ENCODE data around the gene RHOF. TPM values are rescaled to one million over a fixed set of nuclear protein-coding genes. Genes with fewer than 3 reads are reported as not detected.

The RHOF gene, protein sequence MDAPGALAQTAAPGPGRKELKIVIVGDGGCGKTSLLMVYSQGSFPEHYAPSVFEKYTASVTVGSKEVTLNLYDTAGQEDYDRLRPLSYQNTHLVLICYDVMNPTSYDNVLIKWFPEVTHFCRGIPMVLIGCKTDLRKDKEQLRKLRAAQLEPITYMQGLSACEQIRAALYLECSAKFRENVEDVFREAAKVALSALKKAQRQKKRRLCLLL
- total RNA-seq (2016; rRNA removed; fragmentation: Illumina TruSeq; extraction: Trizol) (11.0 and 14.6 TPM in 2 replicates), polyA plus RNA-seq (2011; rRNA removed) (31.3 and 32.2 TPM in 2 replicates), polyA minus RNA-seq (2011; rRNA and poly(A)+ RNA removed; ENCODE audit: low replicate concordance) (46.1 and 174 TPM in 2 replicates), Bru-seq, nascent RNA (percentile 56 among the genes with signal in this experiment), BruChase-seq, experiment 1, labeled RNA remaining after a 6-hour chase (percentile 68 among the genes with signal in this experiment), BruChase-seq, experiment 2, labeled RNA remaining after a 2-hour chase (percentile 62 among the genes with signal in this experiment)
- total RNA-seq (2016; cell fraction: cytosol; rRNA removed; fragmentation: Illumina TruSeq; extraction: Trizol; ENCODE audit: low read depth) = 10.8 and 12.5 TPM in 2 replicates
- 9.8 and 14.8 TPM in 2 replicates for total RNA-seq (2016; cell fraction: insoluble cytoplasmic fraction; rRNA removed; fragmentation: Illumina TruSeq; extraction: Trizol)
- 18.2 and 24.9 TPM in 2 replicates for total RNA-seq (2016; cell fraction: membrane; rRNA removed; fragmentation: Illumina TruSeq; extraction: Trizol)
- 14.1 and 17.3 TPM in 2 replicates for total RNA-seq (2016; cell fraction: nucleus; rRNA removed; fragmentation: Illumina TruSeq; extraction: Trizol)
- 28.4 and 38.7 TPM in 2 replicates for polyA plus RNA-seq (2011; cell fraction: cytosol; rRNA removed)
- 37.5 and 40.2 TPM in 2 replicates for polyA plus RNA-seq (2011; cell fraction: nucleus; rRNA removed)
- 10.8 and 12.9 TPM in 2 replicates for polyA plus RNA-seq (2012)
- polyA plus RNA-seq (2016; cell fraction: cytosol; fragmentation: Illumina TruSeq; extraction: Trizol; ENCODE audit: low read depth) = 19.8 and 23.7 TPM in 2 replicates
- 19.7 and 25.0 TPM in 2 replicates for polyA plus RNA-seq (2016; cell fraction: insoluble cytoplasmic fraction; fragmentation: Illumina TruSeq; extraction: Trizol; ENCODE audit: low read depth)
- polyA plus RNA-seq (2016; cell fraction: membrane; fragmentation: Illumina TruSeq; extraction: Trizol; ENCODE audit: low read depth) = 27.0 and 27.4 TPM in 2 replicates
- polyA plus RNA-seq (2016; cell fraction: nucleus; fragmentation: Illumina TruSeq; extraction: Trizol; ENCODE audit: insufficient read depth, low read depth) = 24.9 and 31.1 TPM in 2 replicates
- polyA minus RNA-seq (2011; cell fraction: cytosol; rRNA and poly(A)+ RNA removed) = 32.2 and 38.9 TPM in 2 replicates
- 32.4 and 35.6 TPM in 2 replicates for polyA minus RNA-seq (2011; cell fraction: nucleus; rRNA and poly(A)+ RNA removed)
- long read RNA-seq, experiment 1, transcript RHOF-203 (4 exons, 1,485 nt) = minor isoform, 8 of 102 reads
- long read RNA-seq, experiment 1, transcript RHOF-201 (5 exons, 3,009 nt) = major isoform, 62 of 102 reads
- long read RNA-seq, experiment 1, partial matches to known transcripts = 1 of 102 reads
- long read RNA-seq, experiment 1, other reads (novel, unspliced or antisense) = 30 of 102 reads
- long read RNA-seq, experiment 2, transcript RHOF-201 (5 exons, 3,009 nt) = major isoform, 42 of 90 reads
- long read RNA-seq, experiment 2, transcript RHOF-203 (4 exons, 1,485 nt) = minor isoform, 8 of 90 reads
- long read RNA-seq, experiment 2, partial matches to known transcripts = 6 of 90 reads
- long read RNA-seq, experiment 2, other reads (novel, unspliced or antisense) = 33 of 90 reads

GRCh38 chr12:121793440-121793837, at the start of gene RHOF:
TSS of gene RHOF (minus strand) at chr12:121793688. CDS start at chr12:121793633, 55 bp downstream.
- POLR2A ChIA-PET = interaction anchor here (0.9 to 14.0 kb wide), 9 partner anchors 8 to 107 kb away, joined by 3 to 393 read pairs (median 6); partner anchors contain the start of genes HPD, SETD1B and TMEM120B
- Histone ChIP-seq H2AFZ (ENCODE audit: low read length) (no peak within 1 kb of the TSS), H3K4me1 (ENCODE audit: insufficient read depth, low read length) (peaks cover 92% of the 10 kb centered on the region), H3K4me3 (replicated peaks in 1 of 3; ENCODE audit: insufficient read depth in 1 of 3, low read depth in 2 of 3, low read length in 3 of 3) (peak within 1 kb of the TSS; percentile 71 to 79 (median 71)), H3K27me3 (ENCODE audit: control insufficient read depth in 1 of 2, insufficient read depth in 2 of 2, low read length in 2 of 2) (no peaks in the 10 kb centered on the region), H3K79me2 (ENCODE audit: insufficient read depth, low read length) (peaks cover 47% of the 10 kb centered on the region), H3K4me2 (ENCODE audit: low read depth, low read length) (peak within 1 kb of the TSS; percentile 95), H4K20me1 (ENCODE audit: insufficient read depth, low read length) (peaks cover 11% of the 10 kb centered on the region; the same call in 1 of the 2 replicates), H3K9me3 (ENCODE audit: low read length) (no peaks in the 10 kb centered on the region), H3K36me3 (replicated peaks in 1 of 2; ENCODE audit: control insufficient read depth in 1 of 2, insufficient read depth in 2 of 2, low read length in 2 of 2) (no peaks in the 10 kb centered on the region; a peak in 3 of 5 replicates), H3K9ac (ENCODE audit: insufficient read depth, low read depth, low read length) (peak within 1 kb of the TSS; percentile 82), H3K27ac (ENCODE audit: extremely low read length, insufficient read depth, low read length) (peak within 1 kb of the TSS; percentile 85)
- 50% methylated on average over 28 of the region's 36 CpGs for WGBS (ENCODE audit: low lambda C conversion rate)
- ATAC-seq = peak; percentile 2
- CTCF ChIA-PET (ENCODE audit: low intra/inter-chr PET ratio, low total read pairs) = interaction anchor here (1.4 to 3.9 kb wide), 6 partner anchors 15 to 101 kb away, joined by 5 to 89 read pairs (median 21); partner anchors contain the start of gene PSMD9
- in situ Hi-C loops (cut with HindIII; ENCODE audit: extremely low pct_ligation_motif_present, low pct_unique_long_range_greater_than_20kb) (loop anchor here (5.0 kb wide), 1 partner anchor 94 kb away; the partner anchor contains the start of gene PSMD9), intact Hi-C loops (cut with micrococcal nuclease; ENCODE audit: unreplicated experiment) (loop anchor here (5.0 kb wide), 1 partner anchor 96 kb away; no protein-coding TSS in a partner anchor)
- no peak for FAIRE-seq
- no peak for DNase-seq (ENCODE audit: low spot score)
- no TSS peak for BruUV-seq (replicated peaks)
- TF ChIP-seq POLR2A (IDR thresholded peaks at IDR 0.05; ENCODE audit: insufficient read depth in 1 of 2, low read depth in 2 of 2, low read length in 2 of 2) (peak in 1 of 2 experiments; percentile 32; a peak in 2 of 4 replicates), ZNF230 (CRISPR knock-in tag; IDR thresholded peaks at IDR 0.05) (no peak), ZNF879 (CRISPR knock-in tag; IDR thresholded peaks at IDR 0.05) (no peak), CBFB (CRISPR knock-in tag; IDR thresholded peaks at IDR 0.05) (0 out of 2 replicates have a peak, but pooled peaks have one; percentile 11), KLF16 (CRISPR knock-in tag; IDR thresholded peaks at IDR 0.05) (no peak), POLR2G (IDR thresholded peaks at IDR 0.05; ENCODE audit: low read depth, low read length) (peak; percentile 51; the same call in 1 of the 2 replicates), ZNF280B (CRISPR knock-in tag; IDR thresholded peaks at IDR 0.05; ENCODE audit: borderline replicate concordance) (no peak), DMAP1 (CRISPR knock-in tag; IDR thresholded peaks at IDR 0.05) (no peak; the same call in 1 of the 2 replicates), ZFP36L2 (CRISPR knock-in tag; IDR thresholded peaks at IDR 0.05) (no peak), EHMT2 (IDR thresholded peaks at IDR 0.05; ENCODE audit: borderline replicate concordance, low read depth, low read length) (no peak)
- TF ChIP-seq, protein P1, sequence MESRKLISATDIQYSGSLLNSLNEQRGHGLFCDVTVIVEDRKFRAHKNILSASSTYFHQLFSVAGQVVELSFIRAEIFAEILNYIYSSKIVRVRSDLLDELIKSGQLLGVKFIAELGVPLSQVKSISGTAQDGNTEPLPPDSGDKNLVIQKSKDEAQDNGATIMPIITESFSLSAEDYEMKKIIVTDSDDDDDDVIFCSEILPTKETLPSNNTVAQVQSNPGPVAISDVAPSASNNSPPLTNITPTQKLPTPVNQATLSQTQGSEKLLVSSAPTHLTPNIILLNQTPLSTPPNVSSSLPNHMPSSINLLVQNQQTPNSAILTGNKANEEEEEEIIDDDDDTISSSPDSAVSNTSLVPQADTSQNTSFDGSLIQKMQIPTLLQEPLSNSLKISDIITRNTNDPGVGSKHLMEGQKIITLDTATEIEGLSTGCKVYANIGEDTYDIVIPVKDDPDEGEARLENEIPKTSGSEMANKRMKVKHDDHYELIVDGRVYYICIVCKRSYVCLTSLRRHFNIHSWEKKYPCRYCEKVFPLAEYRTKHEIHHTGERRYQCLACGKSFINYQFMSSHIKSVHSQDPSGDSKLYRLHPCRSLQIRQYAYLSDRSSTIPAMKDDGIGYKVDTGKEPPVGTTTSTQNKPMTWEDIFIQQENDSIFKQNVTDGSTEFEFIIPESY (CRISPR knock-in tag; IDR thresholded peaks at IDR 0.05) = 0 out of 2 replicates have a peak, but pooled peaks have one; percentile 12
- TF ChIP-seq, protein P2, sequence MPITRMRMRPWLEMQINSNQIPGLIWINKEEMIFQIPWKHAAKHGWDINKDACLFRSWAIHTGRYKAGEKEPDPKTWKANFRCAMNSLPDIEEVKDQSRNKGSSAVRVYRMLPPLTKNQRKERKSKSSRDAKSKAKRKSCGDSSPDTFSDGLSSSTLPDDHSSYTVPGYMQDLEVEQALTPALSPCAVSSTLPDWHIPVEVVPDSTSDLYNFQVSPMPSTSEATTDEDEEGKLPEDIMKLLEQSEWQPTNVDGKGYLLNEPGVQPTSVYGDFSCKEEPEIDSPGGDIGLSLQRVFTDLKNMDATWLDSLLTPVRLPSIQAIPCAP (CRISPR knock-in tag; IDR thresholded peaks at IDR 0.05; ENCODE audit: low read depth) = no peak

Measured in HepG2 (cell line).